HG03457 (cell line): ENCODE data around the gene CEMIP2.

Experiments used
- ATAC-seq: cut with Tn5 transposase; IDR thresholded peaks from one replicate; pipeline ENCODE4 v1.9.1; 2021; ENCODE audit warnings: moderate number of reproducible peaks; ENCODE audit not compliant: unreplicated experiment

Gene CEMIP2

GRCh38 chr9:71778085-71778484 is 9.8 kb upstream of the CEMIP2 start:
- no peak for ATAC-seq

- ATAC-seq: peak; percentile 73
Measured at GRCh38 chr9:71774920-71775319, 6.6 kb upstream of the CEMIP2 start.

GRCh38 chr9:71772726-71773125 is 4.4 kb upstream of the CEMIP2 start:
- ATAC-seq: no peak

GRCh38 chr9:71770170-71770569 is 1.9 kb upstream of the CEMIP2 start:
- no peak for ATAC-seq

- peak; percentile 34 for ATAC-seq
Measured at GRCh38 chr9:71769175-71770161, 1.2 kb upstream of the CEMIP2 start.

- no peak for ATAC-seq
Measured at GRCh38 chr9:71767776-71768321, 464 bp downstream of the CEMIP2 start.

- no peak for ATAC-seq
Measured at GRCh38 chr9:71767163-71767775, 1.0 kb downstream of the CEMIP2 start.

GRCh38 chr9:71766663-71767062 is 1.6 kb downstream of the CEMIP2 start:
- ATAC-seq: no peak

- ATAC-seq: no peak
Measured at GRCh38 chr9:71765693-71766092, 2.6 kb downstream of the CEMIP2 start.

- ATAC-seq: no peak
Measured at GRCh38 chr9:71764891-71765290, 3.4 kb downstream of the CEMIP2 start.

GRCh38 chr9:71764463-71764862 is 3.9 kb downstream of the CEMIP2 start:
- no peak for ATAC-seq

GRCh38 chr9:71763832-71764231 is 4.5 kb downstream of the CEMIP2 start:
- ATAC-seq: no peak

- ATAC-seq: no peak
Measured at GRCh38 chr9:71762900-71763653, 5.2 kb downstream of the CEMIP2 start.

GRCh38 chr9:71761938-71762353 is 6.4 kb downstream of the CEMIP2 start:
- ATAC-seq: no peak

GRCh38 chr9:71760901-71761300 is 7.4 kb downstream of the CEMIP2 start:
- no peak for ATAC-seq

GRCh38 chr9:71758785-71759184 is 9.5 kb downstream of the CEMIP2 start:
- no peak for ATAC-seq

- no peak for ATAC-seq
Measured at GRCh38 chr9:71758277-71758676, 10.0 kb downstream of the CEMIP2 start.

GRCh38 chr9:71756753-71757152 is 11.6 kb downstream of the CEMIP2 start:
- no peak for ATAC-seq

GRCh38 chr9:71755869-71756268 is 12.4 kb downstream of the CEMIP2 start:
- no peak for ATAC-seq

GRCh38 chr9:71755230-71755629 is 13.1 kb downstream of the CEMIP2 start:
- no peak for ATAC-seq

GRCh38 chr9:71754151-71754550 is 14.2 kb downstream of the CEMIP2 start:
- ATAC-seq: no peak
